ENCODE measurements around the gene GPR141.

DNA sequence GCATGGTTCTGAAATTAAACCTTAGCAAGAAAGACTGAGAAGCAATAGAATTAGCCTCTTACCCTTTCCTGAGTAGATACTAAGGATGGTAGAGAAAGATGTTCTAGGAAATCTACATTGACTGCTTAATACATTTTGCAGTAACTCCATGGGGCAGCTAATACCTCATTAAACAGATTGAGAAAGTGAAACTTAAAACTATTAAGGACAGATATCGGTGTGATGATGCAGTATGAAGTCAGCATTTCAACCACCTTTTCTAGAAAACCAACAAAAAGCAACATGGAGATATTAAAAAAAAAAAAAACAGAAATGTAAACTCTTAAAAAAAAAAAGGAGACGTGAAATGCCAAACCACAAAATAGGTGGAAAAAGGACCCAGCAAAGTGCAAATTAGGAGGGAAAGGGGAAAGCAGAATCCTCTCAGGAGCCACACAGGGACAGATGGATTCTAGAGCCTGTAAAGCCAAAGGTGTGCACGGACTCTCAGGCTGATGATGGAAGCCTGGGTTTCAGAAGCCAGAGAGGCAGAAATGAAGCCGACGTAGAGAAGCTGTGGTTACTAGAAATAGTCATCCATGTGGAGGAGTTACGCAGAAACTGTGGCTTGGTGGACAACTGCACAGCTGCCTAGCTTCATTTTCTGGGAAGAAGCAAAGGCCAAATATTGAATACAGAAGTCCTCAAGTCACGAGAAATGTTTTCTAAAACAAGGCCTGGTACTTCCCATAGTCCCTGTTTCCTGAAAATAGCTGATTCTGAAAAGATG is 38.1 kb upstream of the GPR141 start:
- TF ChIP-seq, protein P1, sequence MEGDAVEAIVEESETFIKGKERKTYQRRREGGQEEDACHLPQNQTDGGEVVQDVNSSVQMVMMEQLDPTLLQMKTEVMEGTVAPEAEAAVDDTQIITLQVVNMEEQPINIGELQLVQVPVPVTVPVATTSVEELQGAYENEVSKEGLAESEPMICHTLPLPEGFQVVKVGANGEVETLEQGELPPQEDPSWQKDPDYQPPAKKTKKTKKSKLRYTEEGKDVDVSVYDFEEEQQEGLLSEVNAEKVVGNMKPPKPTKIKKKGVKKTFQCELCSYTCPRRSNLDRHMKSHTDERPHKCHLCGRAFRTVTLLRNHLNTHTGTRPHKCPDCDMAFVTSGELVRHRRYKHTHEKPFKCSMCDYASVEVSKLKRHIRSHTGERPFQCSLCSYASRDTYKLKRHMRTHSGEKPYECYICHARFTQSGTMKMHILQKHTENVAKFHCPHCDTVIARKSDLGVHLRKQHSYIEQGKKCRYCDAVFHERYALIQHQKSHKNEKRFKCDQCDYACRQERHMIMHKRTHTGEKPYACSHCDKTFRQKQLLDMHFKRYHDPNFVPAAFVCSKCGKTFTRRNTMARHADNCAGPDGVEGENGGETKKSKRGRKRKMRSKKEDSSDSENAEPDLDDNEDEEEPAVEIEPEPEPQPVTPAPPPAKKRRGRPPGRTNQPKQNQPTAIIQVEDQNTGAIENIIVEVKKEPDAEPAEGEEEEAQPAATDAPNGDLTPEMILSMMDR (IDR thresholded peaks at IDR 0.05) = no peak
- no peak for TF ChIP-seq POLR2A (IDR thresholded peaks at IDR 0.05)
- TF ChIP-seq POLR2AphosphoS5 (IDR thresholded peaks at IDR 0.05) = no peak
- no peak for TF ChIP-seq EP300 (IDR thresholded peaks at IDR 0.05)

Data from suprapubic skin (tissue), 4 donors.